Measurements from ENCODE around the gene DLX2. TPM values are rescaled to one million over a fixed set of nuclear protein-coding genes. Genes with fewer than 3 reads are reported as not detected.

DLX2 gene
- total and polyA plus RNA-seq, 2 of the 13 experiments (the other 11 are each of a cell fraction or from before 2014, with no cell fraction given) = 0.07 to 0.15 TPM

DNA sequence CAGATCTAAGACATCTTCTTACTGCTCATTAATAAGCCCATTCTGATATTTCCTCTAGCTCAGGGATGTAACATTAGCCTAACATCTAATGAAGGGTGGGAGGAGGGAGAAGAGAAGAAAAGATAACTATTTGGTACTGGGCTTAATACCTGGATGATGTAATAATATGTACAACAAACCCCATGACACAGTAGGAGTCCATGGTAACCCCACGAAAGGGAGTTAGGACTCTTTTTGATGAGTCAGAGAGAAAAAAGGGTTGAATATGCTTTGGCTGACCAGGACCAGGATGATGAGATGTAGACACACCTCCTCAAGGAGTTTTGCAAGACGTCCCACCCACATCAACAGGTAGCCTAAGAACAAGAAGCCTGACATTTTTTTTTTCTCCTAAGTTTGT is 34.4 kb upstream of the DLX2 start:
- Histone ChIP-seq H3K4me2 (ENCODE audit: low read depth, low read length) (no peak overlapping the region), H3K79me2 (ENCODE audit: insufficient read depth, low read length) (no peaks in the 10 kb centered on the region), H2AFZ (ENCODE audit: low read length) (no peak overlapping the region), H3K4me3 (replicated peaks in 1 of 3; ENCODE audit: insufficient read depth in 1 of 3, low read depth in 2 of 3, low read length in 3 of 3) (no peak overlapping the region), H3K9me3 (ENCODE audit: low read length) (no peaks in the 10 kb centered on the region), H3K4me1 (ENCODE audit: insufficient read depth, low read length) (no peaks in the 10 kb centered on the region), H3K36me3 (replicated peaks in 1 of 2; ENCODE audit: control insufficient read depth in 1 of 2, insufficient read depth in 2 of 2, low read length in 2 of 2) (no peaks in the 10 kb centered on the region), H3K27me3 (ENCODE audit: control insufficient read depth in 1 of 2, insufficient read depth in 2 of 2, low read length in 2 of 2) (peaks cover 0 to 4% of the 10 kb centered on the region in 2 experiments; a peak in 1 of 5 replicates), H3K9ac (ENCODE audit: insufficient read depth, low read depth, low read length) (no peak overlapping the region), H3K27ac (ENCODE audit: extremely low read length, insufficient read depth, low read length) (no peak overlapping the region), H4K20me1 (ENCODE audit: insufficient read depth, low read length) (no peaks in the 10 kb centered on the region)
- ChIA-PET CTCF (ENCODE audit: low intra/inter-chr PET ratio, low total read pairs) (no interaction called here), POLR2A (no interaction called here)
- BruUV-seq (replicated peaks) = no TSS peak
- intact Hi-C loops (cut with micrococcal nuclease; ENCODE audit: unreplicated experiment) = no loop called here
- TF ChIP-seq TOE1 (CRISPR knock-in tag; IDR thresholded peaks at IDR 0.05) = no peak
- TF ChIP-seq, protein P1, sequence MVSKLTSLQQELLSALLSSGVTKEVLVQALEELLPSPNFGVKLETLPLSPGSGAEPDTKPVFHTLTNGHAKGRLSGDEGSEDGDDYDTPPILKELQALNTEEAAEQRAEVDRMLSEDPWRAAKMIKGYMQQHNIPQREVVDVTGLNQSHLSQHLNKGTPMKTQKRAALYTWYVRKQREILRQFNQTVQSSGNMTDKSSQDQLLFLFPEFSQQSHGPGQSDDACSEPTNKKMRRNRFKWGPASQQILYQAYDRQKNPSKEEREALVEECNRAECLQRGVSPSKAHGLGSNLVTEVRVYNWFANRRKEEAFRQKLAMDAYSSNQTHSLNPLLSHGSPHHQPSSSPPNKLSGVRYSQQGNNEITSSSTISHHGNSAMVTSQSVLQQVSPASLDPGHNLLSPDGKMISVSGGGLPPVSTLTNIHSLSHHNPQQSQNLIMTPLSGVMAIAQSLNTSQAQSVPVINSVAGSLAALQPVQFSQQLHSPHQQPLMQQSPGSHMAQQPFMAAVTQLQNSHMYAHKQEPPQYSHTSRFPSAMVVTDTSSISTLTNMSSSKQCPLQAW (CRISPR knock-in tag; IDR thresholded peaks at IDR 0.05) = no peak
- no peak for TF ChIP-seq PHF20 (CRISPR knock-in tag; IDR thresholded peaks at IDR 0.05)
- TF ChIP-seq CC2D1A (CRISPR knock-in tag; IDR thresholded peaks at IDR 0.05) = no peak
- TF ChIP-seq SMAD3 (CRISPR knock-in tag; IDR thresholded peaks at IDR 0.05) = no peak
- no peak for TF ChIP-seq DNMT1 (CRISPR knock-in tag; IDR thresholded peaks at IDR 0.05)
- no peak for TF ChIP-seq ZNF282 (IDR thresholded peaks at IDR 0.05; ENCODE audit: partially characterized antibody)
- TF ChIP-seq ATF7 (IDR thresholded peaks at IDR 0.05) = peak; percentile 58
- no peak for TF ChIP-seq ATF7 (CRISPR knock-in tag; IDR thresholded peaks at IDR 0.05)
- 0 out of 2 replicates have a peak, but pooled peaks have one; percentile 9 for TF ChIP-seq CREB1 (IDR thresholded peaks at IDR 0.05)
- no peak for TF ChIP-seq CREB1 (CRISPR knock-in tag; IDR thresholded peaks at IDR 0.05)
- TF ChIP-seq, protein P2, sequence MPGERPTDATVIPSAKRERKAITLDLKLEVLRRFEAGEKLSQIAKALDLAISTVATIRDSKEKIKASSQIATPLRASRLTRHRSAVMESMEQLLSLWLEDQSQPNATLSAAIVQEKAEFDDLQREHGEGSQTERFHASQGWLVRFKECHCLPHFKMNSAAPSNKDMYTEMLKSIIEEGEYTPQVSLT (CRISPR knock-in tag; IDR thresholded peaks at IDR 0.05; ENCODE audit: borderline replicate concordance, low read depth) = no peak
- TF ChIP-seq GABPA (IDR thresholded peaks at IDR 0.05; ENCODE audit: low read depth, low read length) = no peak
- no peak for TF ChIP-seq GABPA (CRISPR knock-in tag; IDR thresholded peaks at IDR 0.05; ENCODE audit: low read depth)
- in situ Hi-C loops (cut with HindIII; ENCODE audit: extremely low pct_ligation_motif_present, low pct_unique_long_range_greater_than_20kb) = no loop called here
- ATAC-seq (no peak), DNase-seq (ENCODE audit: low spot score) (no peak), FAIRE-seq (no peak)
- 10% methylated on average over 2 of the region's 2 CpGs for WGBS (ENCODE audit: low lambda C conversion rate)
